Measurements from ENCODE around the gene GFOD1. TPM values are rescaled to one million over a fixed set of nuclear protein-coding genes. Genes with fewer than 3 reads are reported as not detected.

GFOD1 gene
- polyA plus RNA-seq, 1 donor from 2014 or later, result 7.0 TPM

GRCh38 chr6:13535306-13535705 is 47.9 kb upstream of the GFOD1 start:
- TF ChIP-seq SMC3 (conservative IDR thresholded peaks at IDR 0.05; ENCODE audit: poor library complexity), result no peak
- TF ChIP-seq RAD21 (conservative IDR thresholded peaks at IDR 0.05), result no peak
- TF ChIP-seq MXI1 (conservative IDR thresholded peaks at IDR 0.05; ENCODE audit: poor library complexity, severe bottlenecking), result no peak
- TF ChIP-seq TAF1 (IDR thresholded peaks at IDR 0.05; ENCODE audit: low read depth), result no peak
- TF ChIP-seq EP300 (conservative IDR thresholded peaks at IDR 0.05; ENCODE audit: poor library complexity, severe bottlenecking), result no peak
- TF ChIP-seq REST (IDR thresholded peaks at IDR 0.05; ENCODE audit: borderline replicate concordance), result no peak
- TF ChIP-seq CTCF (IDR thresholded peaks at IDR 0.05; ENCODE audit: poor library complexity, severe bottlenecking), result no peak
- TF ChIP-seq POLR2AphosphoS5 (IDR thresholded peaks at IDR 0.05), result no peak
- no peak for TF ChIP-seq EZH2 (IDR thresholded peaks at IDR 0.05; ENCODE audit: borderline replicate concordance, insufficient read depth, low read length, poor library complexity, severe bottlenecking)
- Histone ChIP-seq H3K27ac (ENCODE audit: low read length) (no peak overlapping the region), H3K36me3 (ENCODE audit: insufficient read depth, low read length) (no peaks in the 10 kb centered on the region), H3K4me2 (ENCODE audit: low read length) (no peak overlapping the region), H3K27me3 (ENCODE audit: insufficient read depth, low read depth, low read length) (no peaks in the 10 kb centered on the region), H2AFZ (ENCODE audit: low read depth, low read length) (no peak overlapping the region), H3K9ac (ENCODE audit: low read length) (no peak overlapping the region), H3K9me2 (ENCODE audit: insufficient read depth, low read length) (no peaks in the 10 kb centered on the region), H3K4me3 (ENCODE audit: low read length) (no peak overlapping the region), H3F3A (ENCODE audit: insufficient read depth, low read length, poor library complexity, severe bottlenecking) (no peaks in the 10 kb centered on the region), H3K79me2 (replicated peaks; ENCODE audit: insufficient read depth, low read length) (no peaks in the 10 kb centered on the region), H4K20me1 (ENCODE audit: insufficient read depth) (no peaks in the 10 kb centered on the region), H3K9me3 (ENCODE audit: low read length) (no peaks in the 10 kb centered on the region)

- Histone ChIP-seq H3K27ac (ENCODE audit: low read length) (no peak overlapping the region), H3K27me3 (ENCODE audit: insufficient read depth, low read depth, low read length) (no peaks in the 10 kb centered on the region), H4K20me1 (ENCODE audit: insufficient read depth) (no peaks in the 10 kb centered on the region), H3F3A (ENCODE audit: insufficient read depth, low read length, poor library complexity, severe bottlenecking) (no peaks in the 10 kb centered on the region), H3K9ac (ENCODE audit: low read length) (no peak overlapping the region), H3K4me2 (ENCODE audit: low read length) (no peak overlapping the region), H3K9me3 (ENCODE audit: low read length) (no peaks in the 10 kb centered on the region), H3K36me3 (ENCODE audit: insufficient read depth, low read length) (no peaks in the 10 kb centered on the region), H3K4me3 (ENCODE audit: low read length) (no peak overlapping the region), H2AFZ (ENCODE audit: low read depth, low read length) (no peak overlapping the region), H3K79me2 (replicated peaks; ENCODE audit: insufficient read depth, low read length) (no peaks in the 10 kb centered on the region), H3K9me2 (ENCODE audit: insufficient read depth, low read length) (no peaks in the 10 kb centered on the region)
- TF ChIP-seq EP300 (conservative IDR thresholded peaks at IDR 0.05; ENCODE audit: poor library complexity, severe bottlenecking), result no peak
These were observed 47.1 kb upstream of the GFOD1 start for GRCh38 chr6:13534536-13534935.

- TF ChIP-seq RAD21 (conservative IDR thresholded peaks at IDR 0.05) (no peak), MXI1 (conservative IDR thresholded peaks at IDR 0.05; ENCODE audit: poor library complexity, severe bottlenecking) (no peak), POLR2AphosphoS5 (IDR thresholded peaks at IDR 0.05) (no peak), CTCF (IDR thresholded peaks at IDR 0.05; ENCODE audit: poor library complexity, severe bottlenecking) (no peak), TAF1 (IDR thresholded peaks at IDR 0.05; ENCODE audit: low read depth) (no peak), REST (IDR thresholded peaks at IDR 0.05; ENCODE audit: borderline replicate concordance) (no peak), SMC3 (conservative IDR thresholded peaks at IDR 0.05; ENCODE audit: poor library complexity) (no peak), EP300 (conservative IDR thresholded peaks at IDR 0.05; ENCODE audit: poor library complexity, severe bottlenecking) (no peak), EZH2 (IDR thresholded peaks at IDR 0.05; ENCODE audit: borderline replicate concordance, insufficient read depth, low read length, poor library complexity, severe bottlenecking) (no peak)
- H3K4me3 ChIP-seq (ENCODE audit: low read length), result no peak overlapping the region
- H3K9me2 ChIP-seq (ENCODE audit: insufficient read depth, low read length), result no peaks in the 10 kb centered on the region
- no peaks in the 10 kb centered on the region for H3K79me2 ChIP-seq (replicated peaks; ENCODE audit: insufficient read depth, low read length)
- no peak overlapping the region for H2AFZ ChIP-seq (ENCODE audit: low read depth, low read length)
- no peaks in the 10 kb centered on the region for H3F3A ChIP-seq (ENCODE audit: insufficient read depth, low read length, poor library complexity, severe bottlenecking)
- H3K36me3 ChIP-seq (ENCODE audit: insufficient read depth, low read length), result no peaks in the 10 kb centered on the region
- no peak overlapping the region for H3K9ac ChIP-seq (ENCODE audit: low read length)
- no peaks in the 10 kb centered on the region for H3K9me3 ChIP-seq (ENCODE audit: low read length)
- no peak overlapping the region for H3K27ac ChIP-seq (ENCODE audit: low read length)
- no peaks in the 10 kb centered on the region for H4K20me1 ChIP-seq (ENCODE audit: insufficient read depth)
- H3K4me2 ChIP-seq (ENCODE audit: low read length), result no peak overlapping the region
- no peaks in the 10 kb centered on the region for H3K27me3 ChIP-seq (ENCODE audit: insufficient read depth, low read depth, low read length)
These were observed 44.6 kb upstream of the GFOD1 start for GRCh38 chr6:13531956-13532355.
